CD4-positive, alpha-beta T cell (primary cell): ENCODE results near the gene MCRIP1. TPM values are rescaled to one million over a fixed set of nuclear protein-coding genes. Genes with fewer than 3 reads are reported as not detected.

Experiments
- ATAC-seq: fragments of 200-7000 bp; cut with Tn5 transposase; one replicate; pipeline ENCODE4 v1.10.0; 2022; ENCODE audit warnings: mild to moderate bottlenecking; ENCODE audit not compliant: poor library complexity
- CTCF ChIA-PET: fragments of 350-600 bp; sonication (Branson Sonifier 250); formaldehyde crosslinking; loops from one replicate; lab custom pipeline; 2021; ENCODE audit warnings: antibody characterized with exemption, inconsistent platforms; lab: Charles Lee
- POLR2A ChIA-PET: fragments of 350-600 bp; sonication (Branson Sonifier 250); formaldehyde crosslinking; loops from one replicate; lab custom pipeline; 2021; ENCODE audit warnings: antibody characterized with exemption, inconsistent platforms; lab: Charles Lee
- DNase-seq, 14 experiments: peaks; one replicate each; pipeline ENCODE4 v3.0.0-alpha.2; 2013 to 2020; ENCODE audit warnings: mixed read lengths in 2 of 14
- H3K27ac ChIP-seq, 2 donors: one replicate each; pipeline versions ENCODE4 v1.5.1 to v1.7.0; 2013; ENCODE audit warnings: low read length in 2 of 2, low read depth in 1 of 2, mild to moderate bottlenecking in 1 of 2
- H3K27me3 ChIP-seq, 2 experiments: 1 replicate in 1 of 2; 2 replicates in 1 of 2; pipeline versions ENCODE4 v1.6.1 to v1.7.0; 2013; ENCODE audit warnings: low read length in 2 of 2, control low read depth in 1 of 2, mild to moderate bottlenecking in 1 of 2, moderate library complexity in 1 of 2; ENCODE audit not compliant: insufficient read depth in 2 of 2, control insufficient read depth in 1 of 2
- H3K36me3 ChIP-seq: one replicate; pipeline ENCODE4 v1.6.1; 2013; ENCODE audit warnings: low read length, control low read depth; ENCODE audit not compliant: insufficient read depth
- H3K4me1 ChIP-seq: one replicate; pipeline ENCODE4 v1.6.1; 2013; ENCODE audit warnings: low read length, control low read depth; ENCODE audit not compliant: insufficient read depth
- H3K4me3 ChIP-seq: one replicate; pipeline ENCODE4 v1.5.1; 2013; ENCODE audit warnings: mild to moderate bottlenecking, low read length, moderate library complexity
- H3K9me3 ChIP-seq, 2 experiments: 1 replicate in 1 of 2; 2 replicates in 1 of 2; pipeline versions ENCODE4 v1.6.1 to v1.7.0; 2013; ENCODE audit warnings: low read length in 2 of 2, mild to moderate bottlenecking in 2 of 2, control low read depth in 1 of 2, moderate library complexity in 1 of 2; ENCODE audit not compliant: control insufficient read depth in 1 of 2, insufficient read depth in 1 of 2
- H3K27ac Mint-ChIP-seq: one replicate; pipeline ENCODE4 v1.8.0; 2020; ENCODE audit warnings: mixed read lengths
- H3K27me3 Mint-ChIP-seq: one replicate; pipeline ENCODE4 v1.8.0; 2021; ENCODE audit warnings: mixed read lengths
- H3K36me3 Mint-ChIP-seq: one replicate; pipeline ENCODE4 v1.8.0; 2021; ENCODE audit warnings: low read depth, mixed read lengths
- H3K4me1 Mint-ChIP-seq: one replicate; pipeline ENCODE4 v1.8.0; 2021; ENCODE audit warnings: low read depth, mixed read lengths
- H3K4me3 Mint-ChIP-seq: one replicate; pipeline ENCODE4 v1.8.0; 2020; ENCODE audit warnings: mild to moderate bottlenecking, mixed read lengths
- H3K9me3 Mint-ChIP-seq: one replicate; pipeline ENCODE4 v1.8.0; 2020; ENCODE audit warnings: mixed read lengths
- CTCF ChIP-seq: fragments of 200-600 bp; IDR thresholded peaks from one replicate; pipeline ENCODE4 v1.8.0; 2022; ENCODE audit warnings: antibody characterized with exemption, mild to moderate bottlenecking
- intact Hi-C, 2 experiments: fragments of 100-400 bp; cut with DNase I in 1 of 2; cut with micrococcal nuclease in 1 of 2; formaldehyde crosslinking; loops; one replicate each; pipeline versions ENCODE4 v1.15.1 to v1.9.0; 2023 to 2025; cut with DNase I, micrococcal nuclease
- total RNA-seq, 174 experiments: library from RNA in 2 of 174; stranded (reverse) in 2 of 174; gene quantifications; one replicate each; pipeline ENCODE4 v1.2.3 and lab custom pipeline; 2021 to 2026

Gene MCRIP1
- total RNA-seq, 2 experiments from 2014 or later: 36.9 to 37.7 TPM

- peak within 1 kb of the TSS; percentile 90 for H3K4me3 Mint-ChIP-seq
- Histone ChIP-seq H3K36me3 (peaks cover 32% of the 10 kb centered on the region), H3K27me3 (peaks cover 0 to 3% of the 10 kb centered on the region in 2 experiments), H3K9me3 (peaks cover 0 to 3% of the 10 kb centered on the region in 2 experiments), H3K27ac (peak within 1 kb of the TSS; percentile 95 to 98), H3K4me1 (peaks cover 62% of the 10 kb centered on the region), H3K4me3 (peak within 1 kb of the TSS; percentile 86)
- H3K9me3 Mint-ChIP-seq: no peaks in the 10 kb centered on the region
- ATAC-seq: peak; percentile 63
- H3K27ac Mint-ChIP-seq: peak within 1 kb of the TSS; percentile 95
- peaks cover 45% of the 10 kb centered on the region for H3K4me1 Mint-ChIP-seq
- CTCF ChIA-PET: interaction anchor here (1.4 kb wide), 1 partner anchor 9 kb away, joined by 4 read pairs; no protein-coding TSS in a partner anchor
- H3K36me3 Mint-ChIP-seq: peaks cover 55% of the 10 kb centered on the region
- TF ChIP-seq CTCF: no peak
- intact Hi-C loops: loop anchor here (1.0 to 5.0 kb wide), 7 partner anchors 10 to 586 kb away; partner anchors contain the start of genes CENPX (in 2 of the 2), LRRC45 (in 2 of the 2), ALYREF (in 1 of the 2) and ANAPC11 (in 1 of the 2)
- POLR2A ChIA-PET: interaction anchor here (0.6 to 4.6 kb wide), 12 partner anchors 9 to 548 kb away, joined by 3 to 63 read pairs (median 6); partner anchors contain the start of genes ALYREF, ANAPC11, MAFG and MCRIP1
- DNase-seq: no peak
- no peaks in the 10 kb centered on the region for H3K27me3 Mint-ChIP-seq
Measured at GRCh38 chr17:81870981-81871386, 37.9 kb upstream of the MCRIP1 start, which contains the start of gene ARHGDIA. TSS of gene ARHGDIA (minus strand) at chr17:81871337. CDS start at chr17:81869930, 1,407 bp downstream.

DNA sequence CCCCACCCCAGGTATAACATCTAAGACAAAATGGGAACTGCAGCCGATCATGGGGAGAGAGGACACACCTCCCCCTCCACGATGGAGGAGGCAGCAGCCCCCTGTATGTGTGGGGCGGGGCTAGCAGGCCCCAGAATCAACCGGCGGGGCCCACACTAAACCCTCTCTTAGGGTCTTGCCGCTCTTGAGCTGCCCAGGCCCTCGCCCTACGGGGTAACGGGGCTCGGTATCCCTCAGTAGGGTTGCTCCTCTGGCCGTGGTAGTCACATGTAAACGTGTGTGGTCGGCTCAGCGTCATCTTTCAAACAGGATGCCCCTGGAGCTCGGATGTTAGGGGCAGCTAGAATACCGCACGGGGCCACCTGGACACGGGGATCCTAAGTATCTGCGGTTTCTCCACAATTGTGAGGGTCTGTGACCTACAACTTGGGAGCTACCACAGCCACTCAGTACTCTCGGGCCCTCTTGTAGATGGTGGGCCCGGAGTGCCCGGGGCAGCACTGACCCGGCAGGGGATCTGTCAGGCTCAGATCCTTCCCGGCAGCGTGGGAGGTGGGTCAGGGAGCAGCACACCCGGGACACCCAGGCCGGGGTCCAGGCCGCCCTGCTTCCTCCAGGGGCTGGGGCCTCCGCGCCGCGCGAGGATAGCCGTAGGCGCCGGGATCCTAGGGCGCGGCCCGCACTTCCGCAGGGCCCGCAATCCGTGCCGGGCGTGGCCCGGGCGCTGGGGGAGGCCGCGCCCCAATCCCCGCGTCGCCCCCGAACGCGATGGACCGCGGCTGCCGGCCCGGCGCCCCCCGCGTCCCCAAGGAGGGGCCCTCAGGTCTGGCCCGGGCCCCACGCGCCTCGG lies 37.3 kb upstream of the MCRIP1 start:
- peak overlapping the region; percentile 95 for H3K27ac Mint-ChIP-seq
- DNase-seq (peak in 8 of 14 experiments; percentile 25 to 80 (median 44)), ATAC-seq (peak; percentile 35)
- Histone ChIP-seq H3K27me3 (peaks cover 0 to 3% of the 10 kb centered on the region in 2 experiments), H3K4me3 (peak overlapping the region; percentile 86), H3K36me3 (peaks cover 33% of the 10 kb centered on the region), H3K4me1 (peaks cover 66% of the 10 kb centered on the region), H3K27ac (peak overlapping the region; percentile 79 to 88), H3K9me3 (peaks cover 0 to 3% of the 10 kb centered on the region in 2 experiments)
- CTCF ChIA-PET: interaction anchor here (1.3 to 1.7 kb wide), 3 partner anchors 10 to 187 kb away, joined by 3 to 4 read pairs (median 3); partner anchors contain the start of genes ARL16, HGS and P4HB
- H3K36me3 Mint-ChIP-seq: peaks cover 55% of the 10 kb centered on the region
- H3K4me3 Mint-ChIP-seq: peak overlapping the region; percentile 90
- no peaks in the 10 kb centered on the region for H3K27me3 Mint-ChIP-seq
- TF ChIP-seq CTCF: no peak
- POLR2A ChIA-PET: interaction anchor here (0.6 to 4.6 kb wide), 16 partner anchors 9 to 548 kb away, joined by 3 to 63 read pairs (median 4); partner anchors contain the start of genes ALYREF, ANAPC11, ARL16 and HGS
- no peaks in the 10 kb centered on the region for H3K9me3 Mint-ChIP-seq
- peaks cover 45% of the 10 kb centered on the region for H3K4me1 Mint-ChIP-seq
- intact Hi-C loops: loop anchor here (5.0 kb wide), 4 partner anchors 38 to 587 kb away; partner anchors contain the start of genes CENPX (in 2 of the 2), LRRC45 (in 2 of the 2), MAFG (in 1 of the 2) and MCRIP1 (in 1 of the 2)
